Measurements from ENCODE around the gene BFSP2. TPM values are rescaled to one million over a fixed set of nuclear protein-coding genes. Genes with fewer than 3 reads are reported as not detected.

The BFSP2 gene
- total and polyA plus RNA-seq, 10 donors = 1.5 to 52.5 (median 3.1) TPM; not detected in 1

GRCh38 chr3:133410191-133410892 lies 10.5 kb downstream of the BFSP2 start:
- Histone ChIP-seq H3K4me3 (no peak overlapping the region), H3K4me1 (peaks cover 0 to 11% (median 0%) of the 10 kb centered on the region in 6 donors), H3K36me3 (no peaks in the 10 kb centered on the region), H3K27ac (no peak overlapping the region), H3K9me3 (no peaks in the 10 kb centered on the region), H3K27me3 (replicated peaks in 1 of 7) (peaks cover 0 to 16% (median 0%) of the 10 kb centered on the region in 7 donors)
- no peak for DNase-seq
- 80 to 91% (median 85%) methylated on average over 17 of the region's 17 CpGs for WGBS, 5 donors
- intact Hi-C loops (cut with DNase I; ENCODE audit: low total_unique reads) = no loop called here
- TF ChIP-seq POLR2AphosphoS5 (IDR thresholded peaks at IDR 0.05) = no peak
- no peak for TF ChIP-seq POLR2A (IDR thresholded peaks at IDR 0.05)
- TF ChIP-seq CTCF (IDR thresholded peaks at IDR 0.05 in 8 of 11, conservative IDR thresholded peaks at IDR 0.05 in 3 of 11) = no peak

GRCh38 chr3:133412183-133413132 lies 12.6 kb downstream of the BFSP2 start:
- Histone ChIP-seq H3K9me3 (no peaks in the 10 kb centered on the region), H3K36me3 (no peaks in the 10 kb centered on the region), H3K27me3 (replicated peaks in 1 of 7) (peaks cover 0 to 16% (median 0%) of the 10 kb centered on the region in 7 donors), H3K4me1 (peaks cover 0 to 11% (median 0%) of the 10 kb centered on the region in 6 donors), H3K27ac (no peak overlapping the region), H3K4me3 (no peak overlapping the region)
- DNase-seq = no peak
- 72 to 80% (median 77%) methylated on average over 25 to 26 of the region's 26 CpGs for WGBS, 5 donors
- intact Hi-C loops (cut with DNase I; ENCODE audit: low total_unique reads) = no loop called here
- no peak for TF ChIP-seq POLR2AphosphoS5 (IDR thresholded peaks at IDR 0.05)
- TF ChIP-seq POLR2A (IDR thresholded peaks at IDR 0.05) = no peak

- no peak for DNase-seq
- Histone ChIP-seq H3K27me3 (replicated peaks in 1 of 7) (peaks cover 0 to 20% (median 0%) of the 10 kb centered on the region in 7 donors), H3K36me3 (no peaks in the 10 kb centered on the region), H3K9me3 (no peaks in the 10 kb centered on the region), H3K4me1 (peaks cover 0 to 11% (median 0%) of the 10 kb centered on the region in 6 donors), H3K4me3 (no peak overlapping the region), H3K27ac (no peak overlapping the region)
- 39 to 44% (median 41%) methylated on average over 17 of the region's 17 CpGs for WGBS, 5 donors
- TF ChIP-seq CTCF (IDR thresholded peaks at IDR 0.05 in 8 of 11, conservative IDR thresholded peaks at IDR 0.05 in 3 of 11) (no peak), POLR2A (IDR thresholded peaks at IDR 0.05) (no peak), POLR2AphosphoS5 (IDR thresholded peaks at IDR 0.05) (no peak)
- intact Hi-C loops (cut with DNase I; ENCODE audit: low total_unique reads) = no loop called here
Observed at GRCh38 chr3:133413161-133414020, 13.5 kb downstream of the BFSP2 start.

GRCh38 chr3:133414021-133414392 lies 14.2 kb downstream of the BFSP2 start:
- Histone ChIP-seq H3K4me3 (no peak overlapping the region), H3K36me3 (no peaks in the 10 kb centered on the region), H3K27ac (no peak overlapping the region), H3K9me3 (no peaks in the 10 kb centered on the region), H3K4me1 (peaks cover 0 to 11% (median 0%) of the 10 kb centered on the region in 6 donors), H3K27me3 (replicated peaks in 1 of 7) (peaks cover 0 to 20% (median 0%) of the 10 kb centered on the region in 7 donors)
- intact Hi-C loops (cut with DNase I; ENCODE audit: low total_unique reads) = no loop called here
- TF ChIP-seq POLR2A (IDR thresholded peaks at IDR 0.05) = no peak
- TF ChIP-seq POLR2AphosphoS5 (IDR thresholded peaks at IDR 0.05) = no peak
- no peak for TF ChIP-seq CTCF (IDR thresholded peaks at IDR 0.05 in 8 of 11, conservative IDR thresholded peaks at IDR 0.05 in 3 of 11)
- WGBS, 5 donors = 81 to 95% (median 87%) methylated on average over 4 of the region's 4 CpGs
- no peak for DNase-seq
